22Rv1 (cell line): Measurements from ENCODE around the gene UBN1.

Experiments
- H3K27ac ChIP-seq: fragments of 450-650 bp; 2 replicates; pipeline ENCODE4 v1.5.1; 2017
- CTCF ChIP-seq: fragments of 450-650 bp; IDR thresholded peaks from 2 replicates; pipeline ENCODE4 v1.5.1; 2017; ENCODE audit warnings: mild to moderate bottlenecking
- ZFX ChIP-seq: fragments of 450-650 bp; IDR thresholded peaks from 2 replicates; pipeline ENCODE4 v1.6.1; 2017; ENCODE audit warnings: antibody characterized with exemption, borderline replicate concordance

UBN1 gene

DNA sequence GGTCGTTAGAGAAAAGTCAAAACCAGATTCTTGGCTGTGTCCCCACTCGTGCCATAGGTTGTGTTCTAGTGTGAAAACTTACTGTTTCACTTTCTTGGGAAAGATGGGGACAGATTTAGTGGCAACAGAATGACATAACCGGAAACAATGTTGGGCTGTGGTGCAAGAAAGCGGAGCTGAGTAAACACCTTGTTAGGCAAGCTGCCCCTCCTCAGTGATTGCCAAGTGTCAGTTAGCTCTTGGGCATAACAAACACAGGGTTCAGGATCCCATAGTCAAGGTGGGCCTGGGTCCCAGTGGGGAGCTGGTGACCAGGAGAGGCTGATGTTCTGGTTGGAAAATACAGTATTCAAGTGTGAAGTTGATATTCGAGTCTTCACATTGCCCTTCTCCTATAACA is 15.4 kb downstream of the UBN1 start:
- no peak overlapping the region for H3K27ac ChIP-seq
- TF ChIP-seq CTCF (no peak), ZFX (no peak)

GRCh38 chr16:4864728-4865127 is 17.4 kb downstream of the UBN1 start:
- no peak overlapping the region for H3K27ac ChIP-seq
- TF ChIP-seq ZFX (no peak), CTCF (no peak)

GRCh38 chr16:4865231-4865860 is 18.1 kb downstream of the UBN1 start:
- no peak for TF ChIP-seq ZFX
- no peak overlapping the region for H3K27ac ChIP-seq

DNA sequence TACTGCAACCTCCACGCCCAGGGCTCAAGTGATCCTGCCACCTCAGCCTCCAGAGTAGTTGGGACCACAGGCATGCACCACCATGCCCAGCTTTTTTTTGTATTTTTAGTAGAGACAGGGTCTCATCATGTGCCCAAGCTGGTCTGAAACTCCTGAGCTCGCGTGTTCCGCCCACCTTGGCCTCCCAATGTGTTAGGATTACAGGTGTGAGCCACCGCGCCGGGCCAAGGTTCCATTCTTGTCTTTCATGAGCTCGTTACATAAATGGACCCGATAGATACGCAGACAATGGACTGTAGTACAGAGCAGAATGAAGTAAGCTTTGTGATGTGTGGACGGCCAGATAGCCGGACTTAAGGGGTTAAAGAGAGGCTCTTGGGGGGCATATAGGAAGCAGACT is 19.3 kb downstream of the UBN1 start:
- no peak for TF ChIP-seq CTCF
- TF ChIP-seq ZFX, result no peak
- no peak overlapping the region for H3K27ac ChIP-seq

GRCh38 chr16:4868026-4868425 is 20.7 kb downstream of the UBN1 start:
- no peak overlapping the region for H3K27ac ChIP-seq
- TF ChIP-seq CTCF, result no peak
- TF ChIP-seq ZFX, result no peak

- TF ChIP-seq ZFX (no peak), CTCF (no peak)
These were observed 21.3 kb downstream of the UBN1 start for GRCh38 chr16:4868535-4868934.

DNA sequence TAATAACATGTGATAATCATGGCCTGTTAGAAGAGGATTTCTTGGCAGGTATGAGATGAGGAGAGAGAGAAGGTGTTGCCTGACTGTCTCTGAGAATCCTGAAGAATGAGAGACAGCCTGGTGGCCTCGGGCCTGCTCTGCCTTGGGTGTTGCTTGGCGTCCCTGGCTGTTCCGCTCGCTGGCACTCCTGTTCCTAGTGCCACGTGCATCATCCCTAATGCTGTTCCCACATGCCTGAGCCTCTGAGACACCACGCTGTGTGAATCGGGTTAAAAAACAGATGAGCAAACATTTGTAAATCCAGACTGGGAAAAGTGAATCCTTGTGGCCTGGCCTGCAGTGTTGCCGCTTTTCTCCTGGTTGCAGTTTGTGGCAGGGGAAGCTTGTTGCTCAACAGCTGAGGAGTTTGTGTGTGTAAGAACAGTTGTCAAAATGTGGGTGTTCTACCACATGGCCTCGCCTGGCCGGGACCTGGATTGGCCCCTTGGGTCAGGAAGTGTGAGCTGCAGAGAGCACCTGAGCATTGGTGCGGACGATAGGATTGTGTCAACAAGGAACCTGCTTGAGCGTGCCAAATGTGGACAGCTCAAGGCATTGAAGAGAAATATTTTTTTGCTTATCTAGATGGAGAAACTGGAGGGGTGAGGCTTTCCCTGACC is 22.0 kb downstream of the UBN1 start:
- TF ChIP-seq ZFX, result no peak
- TF ChIP-seq CTCF, result no peak
- no peak overlapping the region for H3K27ac ChIP-seq

More at GRCh38 chr16:4868535-4868934, 21.3 kb downstream of the UBN1 start:
- H3K27ac ChIP-seq, result no peak overlapping the region
